ENCODE measurements around the gene GRK5. TPM values are rescaled to one million over a fixed set of nuclear protein-coding genes. Genes with fewer than 3 reads are reported as not detected.

GRK5 gene
- total and polyA plus RNA-seq, 3 experiments from 2014 or later, result 7.7 to 13.8 (median 13.6) TPM

DNA sequence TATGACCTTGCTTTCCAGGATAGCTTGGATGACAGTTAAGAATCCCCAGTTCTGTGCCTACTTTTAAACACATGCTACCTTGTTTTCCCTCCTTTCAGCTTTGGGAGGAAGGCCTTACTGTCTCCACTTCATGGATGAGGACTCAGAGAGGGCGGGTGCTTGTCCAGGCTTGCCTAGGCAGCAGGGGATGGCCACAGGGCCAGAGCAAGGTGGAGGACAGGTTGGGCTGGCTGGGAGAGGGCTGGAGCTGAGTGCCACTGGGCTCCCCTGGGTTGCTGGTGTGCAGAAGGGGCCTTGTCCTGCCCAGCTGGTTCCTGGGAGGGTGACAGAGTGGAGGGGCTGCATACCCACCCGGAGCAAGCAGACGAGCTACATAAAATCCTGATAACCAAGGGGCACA lies 117.8 kb downstream of the GRK5 start:
- no peak overlapping the region for H3K4me3 Mint-ChIP-seq
- ChIA-PET CTCF (no interaction called here), POLR2A (no interaction called here)
- H3K27me3 Mint-ChIP-seq, result no peaks in the 10 kb centered on the region
- H3K9me3 Mint-ChIP-seq, result no peaks in the 10 kb centered on the region
- H3K27ac Mint-ChIP-seq, result no peak overlapping the region
- Histone ChIP-seq H3K27ac (ENCODE audit: low read depth, low read length) (no peak overlapping the region), H3K4me1 (ENCODE audit: insufficient read depth, low read length) (no peaks in the 10 kb centered on the region), H3K4me3 (ENCODE audit: low read length) (no peak overlapping the region), H3K36me3 (ENCODE audit: insufficient read depth, low read length) (no peaks in the 10 kb centered on the region), H3K9me3 (ENCODE audit: low read length) (no peaks in the 10 kb centered on the region), H3K27me3 (ENCODE audit: insufficient read depth, low read length, poor library complexity, severe bottlenecking) (no peaks in the 10 kb centered on the region)
- DNase-seq, result no peak
- peaks cover 0 to 26% (median 3%) of the 10 kb centered on the region in 3 donors for H3K36me3 Mint-ChIP-seq
- peaks cover 7 to 30% (median 16%) of the 10 kb centered on the region in 3 donors for H3K4me1 Mint-ChIP-seq

DNA sequence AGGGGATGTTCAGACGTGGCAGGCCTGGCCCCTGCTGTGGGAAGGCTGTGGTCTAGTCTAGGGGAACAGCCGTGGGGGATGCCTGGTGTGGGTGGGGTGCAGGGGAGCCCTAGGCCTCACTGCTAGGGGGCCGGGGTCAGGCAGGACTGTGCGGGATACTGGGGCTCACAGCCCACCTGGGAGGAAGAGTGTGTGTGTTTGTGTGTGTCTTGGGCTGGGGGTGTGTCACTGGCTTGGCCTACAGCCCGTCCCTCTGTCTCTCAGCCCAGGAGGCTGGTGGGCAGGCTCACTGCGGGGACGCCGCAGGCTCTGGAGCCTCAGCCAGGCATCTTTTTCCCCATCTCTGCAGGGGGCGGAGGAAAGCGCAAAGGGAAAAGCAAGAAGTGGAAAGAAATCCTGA lies 118.8 kb downstream of the GRK5 start:
- DNase-seq, result no peak
- no peak overlapping the region for H3K27ac Mint-ChIP-seq
- Histone ChIP-seq H3K27ac (ENCODE audit: low read depth, low read length) (no peak overlapping the region), H3K36me3 (ENCODE audit: insufficient read depth, low read length) (no peaks in the 10 kb centered on the region), H3K4me3 (ENCODE audit: low read length) (no peak overlapping the region), H3K9me3 (ENCODE audit: low read length) (no peaks in the 10 kb centered on the region), H3K4me1 (ENCODE audit: insufficient read depth, low read length) (no peaks in the 10 kb centered on the region), H3K27me3 (ENCODE audit: insufficient read depth, low read length, poor library complexity, severe bottlenecking) (no peaks in the 10 kb centered on the region)
- H3K4me1 Mint-ChIP-seq, result peaks cover 4 to 21% (median 16%) of the 10 kb centered on the region in 3 donors
- H3K36me3 Mint-ChIP-seq, result peaks cover 0 to 25% (median 3%) of the 10 kb centered on the region in 3 donors
- ChIA-PET POLR2A (no interaction called here), CTCF (no interaction called here)
- no peak overlapping the region for H3K4me3 Mint-ChIP-seq
- no peaks in the 10 kb centered on the region for H3K27me3 Mint-ChIP-seq
- no peaks in the 10 kb centered on the region for H3K9me3 Mint-ChIP-seq

DNA sequence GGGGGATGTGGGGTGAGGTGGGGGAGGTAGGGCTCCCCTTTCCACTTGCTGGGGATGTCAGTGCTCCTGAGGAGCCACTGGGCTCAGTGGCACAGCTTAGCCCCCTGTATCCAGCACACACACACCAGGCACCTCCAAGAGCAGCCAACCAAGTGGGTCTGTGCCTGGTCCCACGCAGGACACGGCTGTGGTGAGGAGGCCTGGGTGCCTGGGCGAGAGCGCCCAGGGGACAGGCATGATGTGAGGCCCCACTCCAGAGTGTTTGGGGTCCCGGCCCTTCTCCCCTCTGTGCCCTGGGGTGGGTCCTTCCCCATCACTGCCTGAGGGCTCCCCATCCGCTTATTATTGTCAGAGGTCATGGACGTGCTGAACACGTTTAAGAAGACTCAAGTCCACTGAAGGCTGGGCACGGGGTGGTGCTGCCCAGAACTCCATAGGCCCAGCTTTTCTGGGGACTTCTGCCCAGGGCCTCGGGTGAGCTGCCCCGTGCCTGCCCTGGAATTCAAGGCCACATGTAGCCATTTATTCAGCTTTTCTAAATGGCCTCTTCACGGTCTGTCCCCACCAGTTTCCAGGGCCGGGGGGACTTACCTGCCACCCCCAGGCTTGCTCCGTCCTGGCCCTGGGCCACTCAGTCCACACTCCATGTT lies 119.8 kb downstream of the GRK5 start:
- Histone ChIP-seq H3K27me3 (ENCODE audit: insufficient read depth, low read length, poor library complexity, severe bottlenecking) (no peaks in the 10 kb centered on the region), H3K27ac (ENCODE audit: low read depth, low read length) (no peak overlapping the region), H3K36me3 (ENCODE audit: insufficient read depth, low read length) (no peaks in the 10 kb centered on the region), H3K4me3 (ENCODE audit: low read length) (no peak overlapping the region), H3K9me3 (ENCODE audit: low read length) (no peaks in the 10 kb centered on the region), H3K4me1 (ENCODE audit: insufficient read depth, low read length) (no peaks in the 10 kb centered on the region)
- Mint-ChIP-seq H3K9me3 (no peaks in the 10 kb centered on the region), H3K4me3 (no peak overlapping the region), H3K27ac (no peak overlapping the region), H3K27me3 (no peaks in the 10 kb centered on the region), H3K4me1 (peaks cover 4 to 12% (median 8%) of the 10 kb centered on the region in 3 donors), H3K36me3 (peaks cover 0 to 26% (median 0%) of the 10 kb centered on the region in 3 donors)
- ChIA-PET CTCF (no interaction called here), POLR2A (no interaction called here)
- DNase-seq, result no peak

DNA sequence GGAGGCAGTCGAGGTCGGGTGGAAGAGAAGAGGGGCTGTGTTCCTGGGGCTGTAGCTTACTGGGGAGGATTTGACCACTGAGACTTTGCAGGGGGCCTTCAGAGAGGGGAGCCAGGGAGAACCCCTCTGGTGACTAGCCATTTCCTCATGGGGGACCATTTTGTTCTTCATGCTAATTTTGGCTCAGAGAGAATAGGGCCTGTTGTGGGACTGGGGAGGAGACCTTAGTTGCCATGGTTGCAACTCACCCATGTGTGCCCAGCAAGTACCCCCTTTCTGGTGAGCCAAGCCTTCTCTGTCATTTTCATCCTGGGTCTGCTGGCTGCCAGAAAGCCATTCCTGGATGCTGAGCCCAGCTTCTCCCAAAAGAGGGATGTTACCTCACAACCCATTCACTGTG lies 120.9 kb downstream of the GRK5 start:
- H3K27me3 ChIP-seq (ENCODE audit: insufficient read depth, low read length, poor library complexity, severe bottlenecking), result no peaks in the 10 kb centered on the region
- peak overlapping the region in 1 of 8 donors; percentile 84 for H3K27ac Mint-ChIP-seq
- H3K36me3 Mint-ChIP-seq, result peaks cover 0 to 30% (median 0%) of the 10 kb centered on the region in 3 donors
- H3K4me3 Mint-ChIP-seq, result no peak overlapping the region
- no peak overlapping the region for H3K27ac ChIP-seq (ENCODE audit: low read depth, low read length)
- POLR2A ChIA-PET, result no interaction called here
- no peaks in the 10 kb centered on the region for H3K9me3 ChIP-seq (ENCODE audit: low read length)
- H3K36me3 ChIP-seq (ENCODE audit: insufficient read depth, low read length), result no peaks in the 10 kb centered on the region
- no peak overlapping the region for H3K4me3 ChIP-seq (ENCODE audit: low read length)
- no peaks in the 10 kb centered on the region for H3K4me1 ChIP-seq (ENCODE audit: insufficient read depth, low read length)
- no peak for DNase-seq
- CTCF ChIA-PET, result no interaction called here
- H3K4me1 Mint-ChIP-seq, result peaks cover 8 to 13% (median 10%) of the 10 kb centered on the region in 3 donors
- no peaks in the 10 kb centered on the region for H3K9me3 Mint-ChIP-seq
- H3K27me3 Mint-ChIP-seq, result no peaks in the 10 kb centered on the region

DNA sequence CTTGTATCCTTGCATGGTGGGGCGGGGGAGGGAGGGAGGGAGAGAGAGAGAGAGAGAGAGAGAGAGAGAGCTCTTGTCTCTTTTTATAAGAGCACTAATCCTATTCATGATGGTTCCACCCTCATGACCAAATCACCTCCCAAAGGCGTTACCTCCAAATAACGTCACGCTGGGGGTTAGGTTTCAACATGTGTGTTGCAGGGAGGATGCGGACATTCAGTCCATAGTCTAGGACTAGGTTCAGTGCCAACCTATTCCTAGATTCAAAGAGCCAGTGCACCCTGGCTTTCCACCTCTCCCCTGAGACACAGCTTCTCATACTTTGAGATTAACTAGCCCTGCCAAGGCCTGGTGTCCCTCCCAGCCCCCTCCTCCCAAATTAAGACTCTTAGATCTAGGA lies 123.0 kb downstream of the GRK5 start:
- DNase-seq, result no peak
- no peaks in the 10 kb centered on the region for H3K36me3 ChIP-seq (ENCODE audit: insufficient read depth, low read length)
- H3K4me1 ChIP-seq (ENCODE audit: insufficient read depth, low read length), result no peaks in the 10 kb centered on the region
- Mint-ChIP-seq H3K4me3 (no peak overlapping the region), H3K4me1 (peaks cover 4 to 13% (median 5%) of the 10 kb centered on the region in 3 donors), H3K36me3 (peaks cover 0 to 35% (median 0%) of the 10 kb centered on the region in 3 donors), H3K9me3 (no peaks in the 10 kb centered on the region), H3K27me3 (no peaks in the 10 kb centered on the region), H3K27ac (peak overlapping the region in 1 of 8 donors; percentile 17)
- H3K27me3 ChIP-seq (ENCODE audit: insufficient read depth, low read length, poor library complexity, severe bottlenecking), result no peaks in the 10 kb centered on the region
- H3K27ac ChIP-seq (ENCODE audit: low read depth, low read length), result no peak overlapping the region
- H3K4me3 ChIP-seq (ENCODE audit: low read length), result no peak overlapping the region
- CTCF ChIA-PET, result no interaction called here
- POLR2A ChIA-PET, result no interaction called here
- no peaks in the 10 kb centered on the region for H3K9me3 ChIP-seq (ENCODE audit: low read length)

DNA sequence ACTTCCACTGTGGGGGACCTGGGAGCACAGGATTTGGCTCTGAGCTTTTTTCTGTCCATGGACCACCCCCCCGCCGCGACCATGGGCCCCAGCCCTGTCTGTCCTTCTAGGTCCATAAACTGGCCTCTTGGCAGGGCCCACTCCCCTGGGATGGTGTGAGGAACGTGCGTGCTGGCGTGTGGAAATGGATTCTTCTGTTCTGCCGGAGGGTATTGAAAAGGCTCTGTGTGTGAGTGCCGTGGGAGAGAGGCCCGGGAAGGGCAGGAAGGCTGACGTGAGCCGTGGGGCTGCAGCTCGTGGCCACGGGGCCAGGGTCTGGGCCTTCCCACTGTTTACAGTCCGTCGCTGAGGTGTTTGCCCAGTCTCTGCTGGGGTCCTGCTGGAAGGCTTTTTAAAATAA lies 123.7 kb downstream of the GRK5 start:
- POLR2A ChIA-PET, result no interaction called here
- CTCF ChIA-PET, result interaction anchor here (2.6 kb wide), 1 partner anchor 25 kb away, joined by 7 read pairs; no protein-coding TSS in a partner anchor
- no peak overlapping the region for H3K27ac ChIP-seq (ENCODE audit: low read depth, low read length)

GRCh38 chr10:119333146-119333792 lies 125.9 kb downstream of the GRK5 start:
- Mint-ChIP-seq H3K36me3 (peaks cover 0 to 39% (median 0%) of the 10 kb centered on the region in 3 donors), H3K4me1 (peaks cover 4 to 21% (median 9%) of the 10 kb centered on the region in 3 donors), H3K9me3 (no peaks in the 10 kb centered on the region), H3K27ac (peak overlapping the region in 3 of 8 donors; percentile 58 to 76 (median 66)), H3K27me3 (no peaks in the 10 kb centered on the region), H3K4me3 (no peak overlapping the region)
- H3K27ac ChIP-seq (ENCODE audit: low read depth, low read length), result no peak overlapping the region
- DNase-seq, result peak in 2 of 5 donors; percentile 20 to 66
- POLR2A ChIA-PET, result interaction anchor here (0.7 kb wide), 1 partner anchor 12 kb away, joined by 3 read pairs; no protein-coding TSS in a partner anchor
- no peak overlapping the region for H3K4me3 ChIP-seq (ENCODE audit: low read length)
- CTCF ChIA-PET, result interaction anchor here (1.7 to 2.6 kb wide), 2 partner anchors 27 to 34 kb away, joined by 4 to 7 read pairs; no protein-coding TSS in a partner anchor
- H3K36me3 ChIP-seq (ENCODE audit: insufficient read depth, low read length), result no peaks in the 10 kb centered on the region
- no peaks in the 10 kb centered on the region for H3K9me3 ChIP-seq (ENCODE audit: low read length)
- H3K4me1 ChIP-seq (ENCODE audit: insufficient read depth, low read length), result no peaks in the 10 kb centered on the region
- no peaks in the 10 kb centered on the region for H3K27me3 ChIP-seq (ENCODE audit: insufficient read depth, low read length, poor library complexity, severe bottlenecking)

More for the DNA sequence above, 123.7 kb downstream of the GRK5 start:
- no peaks in the 10 kb centered on the region for H3K9me3 ChIP-seq (ENCODE audit: low read length)
- peak overlapping the region in 1 of 8 donors; percentile 93 for H3K27ac Mint-ChIP-seq
- H3K9me3 Mint-ChIP-seq, result no peaks in the 10 kb centered on the region
- H3K4me3 ChIP-seq (ENCODE audit: low read length), result no peak overlapping the region
- H3K4me1 Mint-ChIP-seq, result peaks cover 4 to 13% (median 5%) of the 10 kb centered on the region in 3 donors
- no peaks in the 10 kb centered on the region for H3K36me3 ChIP-seq (ENCODE audit: insufficient read depth, low read length)
- no peak overlapping the region for H3K4me3 Mint-ChIP-seq
- no peaks in the 10 kb centered on the region for H3K27me3 ChIP-seq (ENCODE audit: insufficient read depth, low read length, poor library complexity, severe bottlenecking)
- H3K27me3 Mint-ChIP-seq, result no peaks in the 10 kb centered on the region
- DNase-seq, result no peak
- no peaks in the 10 kb centered on the region for H3K4me1 ChIP-seq (ENCODE audit: insufficient read depth, low read length)
- H3K36me3 Mint-ChIP-seq, result peaks cover 0 to 38% (median 0%) of the 10 kb centered on the region in 3 donors

GRCh38 chr10:119335671-119336353 lies 128.4 kb downstream of the GRK5 start:
- H3K9me3 ChIP-seq (ENCODE audit: low read length), result no peaks in the 10 kb centered on the region
- H3K4me3 ChIP-seq (ENCODE audit: low read length), result no peak overlapping the region
- no peaks in the 10 kb centered on the region for H3K4me1 ChIP-seq (ENCODE audit: insufficient read depth, low read length)
- Mint-ChIP-seq H3K27ac (peak overlapping the region in 4 of 8 donors; percentile 13 to 93 (median 45)), H3K9me3 (no peaks in the 10 kb centered on the region), H3K36me3 (peaks cover 0 to 36% (median 0%) of the 10 kb centered on the region in 3 donors), H3K4me3 (no peak overlapping the region), H3K27me3 (no peaks in the 10 kb centered on the region), H3K4me1 (peaks cover 4 to 27% (median 11%) of the 10 kb centered on the region in 3 donors)
- H3K27ac ChIP-seq (ENCODE audit: low read depth, low read length), result no peak overlapping the region
- no peaks in the 10 kb centered on the region for H3K36me3 ChIP-seq (ENCODE audit: insufficient read depth, low read length)
- ChIA-PET POLR2A (no interaction called here), CTCF (interaction anchor here (1.0 kb wide), 1 partner anchor 129 kb away, joined by 3 read pairs; the partner anchor contains the start of gene GRK5)
- no peak for DNase-seq
- no peaks in the 10 kb centered on the region for H3K27me3 ChIP-seq (ENCODE audit: insufficient read depth, low read length, poor library complexity, severe bottlenecking)

Measured in CD8-positive, alpha-beta memory T cell (primary cell).